ENCODE data around the gene NDUFA7. TPM values are rescaled to one million over a fixed set of nuclear protein-coding genes. Genes with fewer than 3 reads are reported as not detected.
A peak's percentile ranks its signal among the peaks of the same experiment; 100 is the strongest.
"Not testable (repeated sequence)": the region's sequence is repeated elsewhere in the genome, so short reads cannot be mapped to it uniquely, and the experiment has no call there.

The NDUFA7 gene
- total RNA-seq, 4 donors from 2014 or later, result 75.3 to 129 (median 87.7) TPM

GRCh38 chr19:8342316-8342683 is 21.1 kb upstream of the NDUFA7 start:
- peak overlapping the region; percentile 79 to 90 (median 85) for H3K27ac ChIP-seq
- TF ChIP-seq, protein P1, sequence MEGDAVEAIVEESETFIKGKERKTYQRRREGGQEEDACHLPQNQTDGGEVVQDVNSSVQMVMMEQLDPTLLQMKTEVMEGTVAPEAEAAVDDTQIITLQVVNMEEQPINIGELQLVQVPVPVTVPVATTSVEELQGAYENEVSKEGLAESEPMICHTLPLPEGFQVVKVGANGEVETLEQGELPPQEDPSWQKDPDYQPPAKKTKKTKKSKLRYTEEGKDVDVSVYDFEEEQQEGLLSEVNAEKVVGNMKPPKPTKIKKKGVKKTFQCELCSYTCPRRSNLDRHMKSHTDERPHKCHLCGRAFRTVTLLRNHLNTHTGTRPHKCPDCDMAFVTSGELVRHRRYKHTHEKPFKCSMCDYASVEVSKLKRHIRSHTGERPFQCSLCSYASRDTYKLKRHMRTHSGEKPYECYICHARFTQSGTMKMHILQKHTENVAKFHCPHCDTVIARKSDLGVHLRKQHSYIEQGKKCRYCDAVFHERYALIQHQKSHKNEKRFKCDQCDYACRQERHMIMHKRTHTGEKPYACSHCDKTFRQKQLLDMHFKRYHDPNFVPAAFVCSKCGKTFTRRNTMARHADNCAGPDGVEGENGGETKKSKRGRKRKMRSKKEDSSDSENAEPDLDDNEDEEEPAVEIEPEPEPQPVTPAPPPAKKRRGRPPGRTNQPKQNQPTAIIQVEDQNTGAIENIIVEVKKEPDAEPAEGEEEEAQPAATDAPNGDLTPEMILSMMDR (IDR thresholded peaks at IDR 0.05 in 4 of 5, conservative IDR thresholded peaks at IDR 0.05 in 1 of 5), result no peak
- no peak for TF ChIP-seq POLR2A (IDR thresholded peaks at IDR 0.05)
- peaks cover 3 to 9% of the 10 kb centered on the region in 2 donors for H3K4me1 ChIP-seq
- DNase-seq, result no peak
- intact Hi-C loops (cut with DNase I; ENCODE audit: low total_unique reads), result no loop called here
- ATAC-seq, result no peak
- in situ Hi-C loops (cut with MboI; ENCODE audit: low sequenced_read_pairs in 4 of 4), result no loop called here
- no peaks in the 10 kb centered on the region for H3K9me3 ChIP-seq
- peak overlapping the region; percentile 59 to 68 (median 64) for H3K4me3 ChIP-seq
- peaks cover 5 to 24% (median 18%) of the 10 kb centered on the region in 3 donors for H3K27me3 ChIP-seq
- no peaks in the 10 kb centered on the region for H3K36me3 ChIP-seq

- H3K27ac ChIP-seq, result peak overlapping the region; percentile 79 to 90 (median 85)
- intact Hi-C loops (cut with DNase I; ENCODE audit: low total_unique reads); H3K4me1 ChIP-seq; H3K9me3 ChIP-seq; DNase-seq; H3K36me3 ChIP-seq; in situ Hi-C loops (cut with MboI; ENCODE audit: low sequenced_read_pairs in 4 of 4); ATAC-seq: not testable (repeated sequence)
- H3K4me3 ChIP-seq, result peak overlapping the region in 2 of 4 donors; percentile 59 to 67
- peaks cover 5 to 29% (median 18%) of the 10 kb centered on the region in 3 donors for H3K27me3 ChIP-seq
These were observed 20.3 kb upstream of the NDUFA7 start for GRCh38 chr19:8341504-8341903.

- peak; percentile 38 to 47 for DNase-seq
- TF ChIP-seq, protein P1 (IDR thresholded peaks at IDR 0.05 in 4 of 5, conservative IDR thresholded peaks at IDR 0.05 in 1 of 5), result no peak
- no peak for TF ChIP-seq POLR2A (IDR thresholded peaks at IDR 0.05)
- intact Hi-C loops (cut with DNase I; ENCODE audit: low total_unique reads), result no loop called here
- Histone ChIP-seq H3K4me1 (peaks cover 3 to 9% of the 10 kb centered on the region in 2 donors), H3K9me3 (no peaks in the 10 kb centered on the region), H3K36me3 (no peaks in the 10 kb centered on the region), H3K4me3 (peak overlapping the region in 1 of 4 donors; percentile 67), H3K27me3 (peaks cover 10 to 36% (median 23%) of the 10 kb centered on the region in 3 donors), H3K27ac (peak overlapping the region; percentile 79 to 90 (median 85))
- ATAC-seq, result peak; percentile 45 to 67
- in situ Hi-C loops (cut with MboI; ENCODE audit: low sequenced_read_pairs in 4 of 4), result no loop called here
These were observed 19.3 kb upstream of the NDUFA7 start for GRCh38 chr19:8340341-8341096.

DNA sequence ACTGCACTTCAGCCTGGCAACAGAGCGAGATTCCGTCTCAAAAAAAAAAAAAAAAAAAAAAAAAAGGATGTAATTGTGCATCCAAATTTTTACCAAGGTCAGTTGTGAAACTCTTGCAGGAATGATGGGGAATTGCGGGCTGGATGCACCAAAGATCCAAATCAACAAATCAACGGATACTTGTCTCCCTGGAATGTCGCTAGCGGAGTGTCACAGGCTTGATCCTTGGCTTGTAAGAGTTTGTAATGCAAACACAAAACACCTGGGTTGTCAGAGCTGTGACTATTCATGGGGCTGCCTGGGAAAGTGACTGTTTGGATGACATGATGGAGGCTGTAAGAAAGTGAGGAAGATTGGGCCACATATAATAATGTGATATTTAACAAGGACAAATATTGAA is 17.7 kb upstream of the NDUFA7 start:
- no peak overlapping the region for H3K27ac ChIP-seq
- DNase-seq (no peak), ATAC-seq (no peak)
- peaks cover 19 to 42% (median 33%) of the 10 kb centered on the region in 3 donors for H3K27me3 ChIP-seq
- H3K4me1 ChIP-seq, result peaks cover 3 to 9% of the 10 kb centered on the region in 2 donors
- intact Hi-C loops (cut with DNase I; ENCODE audit: low total_unique reads) (no loop called here), in situ Hi-C loops (cut with MboI; ENCODE audit: low sequenced_read_pairs in 4 of 4) (no loop called here)
- TF ChIP-seq, protein P1 (IDR thresholded peaks at IDR 0.05 in 4 of 5, conservative IDR thresholded peaks at IDR 0.05 in 1 of 5), result no peak
- TF ChIP-seq POLR2A (IDR thresholded peaks at IDR 0.05), result no peak
- no peaks in the 10 kb centered on the region for H3K9me3 ChIP-seq
- no peak overlapping the region for H3K4me3 ChIP-seq
- no peaks in the 10 kb centered on the region for H3K36me3 ChIP-seq

- H3K4me1 ChIP-seq, result peaks cover 3 to 10% of the 10 kb centered on the region in 2 donors
- intact Hi-C loops (cut with DNase I; ENCODE audit: low total_unique reads) (no loop called here), in situ Hi-C loops (cut with MboI; ENCODE audit: low sequenced_read_pairs in 4 of 4) (no loop called here)
- no peak overlapping the region for H3K4me3 ChIP-seq
- DNase-seq (no peak), ATAC-seq (no peak)
- H3K9me3 ChIP-seq, result no peaks in the 10 kb centered on the region
- peaks cover 19 to 44% (median 33%) of the 10 kb centered on the region in 3 donors for H3K27me3 ChIP-seq
- TF ChIP-seq, protein P1 (IDR thresholded peaks at IDR 0.05 in 4 of 5, conservative IDR thresholded peaks at IDR 0.05 in 1 of 5), result no peak
- TF ChIP-seq POLR2A (IDR thresholded peaks at IDR 0.05), result no peak
- H3K27ac ChIP-seq, result peak overlapping the region in 2 of 4 donors; percentile 34 to 40
- no peaks in the 10 kb centered on the region for H3K36me3 ChIP-seq
These were observed 16.6 kb upstream of the NDUFA7 start for GRCh38 chr19:8337728-8338127.

All from gastrocnemius medialis (tissue), 4 donors.